Measurements from ENCODE around the gene RAX2.

The RAX2 gene

DNA sequence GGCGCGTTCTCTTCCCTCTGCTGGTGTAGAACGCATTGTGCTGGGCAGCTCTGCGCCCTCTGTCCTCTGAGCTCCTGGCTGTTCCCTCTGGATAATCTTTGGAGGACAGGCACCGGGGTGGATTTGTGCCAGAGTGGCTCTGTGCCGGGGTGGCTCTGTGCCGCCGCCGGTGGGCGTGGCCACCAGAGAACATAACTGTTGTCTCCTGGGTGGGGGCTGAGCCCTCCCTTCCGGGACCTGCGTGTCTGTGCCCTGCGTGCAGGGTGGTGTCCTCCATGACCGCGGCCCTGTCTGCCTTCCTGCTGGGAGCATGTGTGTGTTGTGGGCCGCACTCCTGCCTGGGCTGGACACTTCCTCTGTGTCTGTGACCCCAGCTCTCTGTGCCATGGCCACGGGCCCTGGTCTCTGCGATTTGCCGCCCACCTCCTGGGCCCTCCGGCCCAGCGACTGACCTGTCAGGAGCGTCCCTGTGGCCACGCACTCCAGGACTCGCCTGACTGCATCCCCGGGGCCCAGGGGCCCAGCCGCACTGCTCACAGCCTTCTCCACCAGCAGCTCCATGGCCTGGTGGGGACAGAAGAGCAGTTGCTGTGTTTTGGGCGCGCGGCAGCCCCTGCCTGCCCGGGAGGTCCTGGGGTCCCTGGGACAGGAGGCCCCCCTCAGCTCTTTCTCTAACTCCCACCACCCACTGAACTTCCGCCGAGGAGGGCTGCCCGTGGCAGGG, 36.6 kb upstream of the RAX2 start:
- ChIA-PET POLR2A (ENCODE audit: low non-redundant PET) (no interaction called here), CTCF (no interaction called here)
- TF ChIP-seq, protein P1, sequence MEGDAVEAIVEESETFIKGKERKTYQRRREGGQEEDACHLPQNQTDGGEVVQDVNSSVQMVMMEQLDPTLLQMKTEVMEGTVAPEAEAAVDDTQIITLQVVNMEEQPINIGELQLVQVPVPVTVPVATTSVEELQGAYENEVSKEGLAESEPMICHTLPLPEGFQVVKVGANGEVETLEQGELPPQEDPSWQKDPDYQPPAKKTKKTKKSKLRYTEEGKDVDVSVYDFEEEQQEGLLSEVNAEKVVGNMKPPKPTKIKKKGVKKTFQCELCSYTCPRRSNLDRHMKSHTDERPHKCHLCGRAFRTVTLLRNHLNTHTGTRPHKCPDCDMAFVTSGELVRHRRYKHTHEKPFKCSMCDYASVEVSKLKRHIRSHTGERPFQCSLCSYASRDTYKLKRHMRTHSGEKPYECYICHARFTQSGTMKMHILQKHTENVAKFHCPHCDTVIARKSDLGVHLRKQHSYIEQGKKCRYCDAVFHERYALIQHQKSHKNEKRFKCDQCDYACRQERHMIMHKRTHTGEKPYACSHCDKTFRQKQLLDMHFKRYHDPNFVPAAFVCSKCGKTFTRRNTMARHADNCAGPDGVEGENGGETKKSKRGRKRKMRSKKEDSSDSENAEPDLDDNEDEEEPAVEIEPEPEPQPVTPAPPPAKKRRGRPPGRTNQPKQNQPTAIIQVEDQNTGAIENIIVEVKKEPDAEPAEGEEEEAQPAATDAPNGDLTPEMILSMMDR (conservative IDR thresholded peaks at IDR 0.05; ENCODE audit: low read depth): no peak
- no peak for DNase-seq (ENCODE audit: low spot score)
- H3K27ac ChIP-seq: no peak overlapping the region

DNA sequence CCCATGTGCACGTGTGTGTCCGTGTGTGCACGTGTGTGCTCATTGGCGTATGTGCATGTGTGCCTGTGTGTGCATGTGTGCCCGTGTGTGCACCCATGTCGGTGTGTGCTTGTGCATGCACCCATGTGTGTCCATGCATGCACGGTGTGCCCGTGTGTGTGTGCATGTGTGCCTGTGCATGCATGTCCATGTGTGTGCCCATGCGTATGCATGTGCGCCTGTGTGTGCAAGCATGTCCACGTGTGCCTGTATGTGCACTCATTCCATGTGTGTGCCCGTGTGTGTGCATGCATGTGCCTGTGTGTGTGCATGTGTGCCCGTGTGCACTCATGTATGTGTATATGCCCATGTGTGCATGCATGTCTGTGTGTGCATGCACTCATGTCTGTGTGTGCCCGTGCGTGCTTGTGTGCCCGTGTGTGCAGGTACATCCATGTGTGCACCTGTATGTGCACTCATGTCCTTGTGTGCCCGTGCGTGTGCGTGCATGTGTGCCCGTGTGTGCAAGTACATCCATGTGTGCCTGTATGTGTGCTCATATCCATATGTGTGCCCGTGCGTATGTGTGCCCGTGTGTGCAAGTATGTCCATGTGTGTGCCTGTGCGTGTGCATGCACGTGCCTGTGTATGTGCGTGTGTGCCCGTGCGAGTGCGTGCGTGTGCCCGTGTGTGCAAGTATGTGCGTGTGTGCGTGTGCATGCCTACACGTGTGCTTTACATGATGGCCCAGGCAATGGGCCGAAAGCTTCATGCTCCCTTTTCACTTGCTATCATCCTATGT, 35.7 kb upstream of the RAX2 start:
- TF ChIP-seq, protein P1 (conservative IDR thresholded peaks at IDR 0.05; ENCODE audit: low read depth): no peak
- ChIA-PET CTCF (no interaction called here), POLR2A (ENCODE audit: low non-redundant PET) (no interaction called here)
- DNase-seq (ENCODE audit: low spot score): no peak
- no peak overlapping the region for H3K27ac ChIP-seq

DNA sequence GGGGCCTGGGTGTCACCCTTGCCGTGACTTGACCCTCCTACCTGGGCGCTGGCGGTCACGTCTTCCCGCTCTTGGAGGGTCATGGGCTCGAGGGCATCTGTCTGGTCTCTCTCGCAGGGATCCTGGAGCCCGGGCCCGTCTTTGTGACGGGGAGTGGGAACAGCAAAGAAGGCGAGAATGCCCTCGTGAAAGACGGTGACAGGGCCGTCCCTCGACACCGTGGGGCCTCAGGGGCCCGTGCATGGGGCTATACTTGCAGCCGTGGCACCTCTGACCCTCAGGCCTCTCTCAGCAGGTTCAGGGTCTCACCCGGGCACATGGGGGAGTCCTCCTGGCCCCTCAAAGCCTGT, 35.1 kb upstream of the RAX2 start:
- H3K27ac ChIP-seq: no peak overlapping the region
- TF ChIP-seq, protein P1 (conservative IDR thresholded peaks at IDR 0.05; ENCODE audit: low read depth): no peak
- CTCF ChIA-PET: no interaction called here
- POLR2A ChIA-PET (ENCODE audit: low non-redundant PET): no interaction called here
- DNase-seq (ENCODE audit: low spot score): no peak

DNA sequence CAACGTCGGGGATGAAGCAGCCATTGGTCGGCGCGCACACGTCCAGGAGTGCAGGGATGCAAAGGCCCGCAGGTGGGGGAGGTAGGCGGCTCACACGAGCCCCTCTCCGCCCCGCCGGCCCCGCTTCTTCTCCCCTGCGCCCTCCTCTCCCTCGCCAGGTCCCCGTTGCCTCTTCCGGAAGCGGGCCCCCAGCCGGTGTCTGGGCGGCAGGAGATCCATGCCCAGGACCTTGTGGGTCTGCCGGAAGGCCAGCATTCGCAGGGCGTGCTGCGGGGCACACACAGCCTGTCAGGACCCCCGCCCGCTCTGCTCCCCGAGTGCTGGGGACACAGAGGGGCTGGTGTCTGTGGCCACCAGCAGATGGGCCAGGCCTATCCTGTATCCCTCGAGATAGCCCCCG, 33.8 kb upstream of the RAX2 start:
- POLR2A ChIA-PET (ENCODE audit: low non-redundant PET): no interaction called here
- DNase-seq (ENCODE audit: low spot score): no peak
- H3K27ac ChIP-seq: no peak overlapping the region
- CTCF ChIA-PET: interaction anchor here (0.7 kb wide), 1 partner anchor 395 kb away, joined by 4 read pairs; no protein-coding TSS in a partner anchor
- TF ChIP-seq, protein P1 (conservative IDR thresholded peaks at IDR 0.05; ENCODE audit: low read depth): no peak

DNA sequence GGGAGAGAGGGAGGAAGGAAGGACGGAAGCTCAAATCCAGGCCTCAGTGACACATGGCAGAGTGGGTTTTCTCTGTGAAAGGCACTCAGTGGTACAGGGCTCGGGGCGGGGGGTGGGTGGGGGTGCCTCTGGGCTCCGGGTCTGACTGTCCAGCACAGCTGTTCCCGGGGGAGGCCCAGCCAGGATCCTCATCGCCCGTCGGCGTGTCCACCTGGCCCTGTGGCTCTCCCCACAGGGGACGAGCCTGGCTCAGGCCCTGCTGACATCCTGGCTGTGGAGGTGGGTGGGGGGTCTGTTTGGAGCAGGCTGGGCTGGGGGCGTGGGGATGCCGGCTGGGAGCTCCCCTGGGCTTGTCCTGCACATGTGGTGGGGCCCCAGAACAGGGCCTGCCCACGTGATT, 32.4 kb upstream of the RAX2 start:
- TF ChIP-seq, protein P1 (conservative IDR thresholded peaks at IDR 0.05; ENCODE audit: low read depth): no peak
- POLR2A ChIA-PET (ENCODE audit: low non-redundant PET): no interaction called here
- no peak for DNase-seq (ENCODE audit: low spot score)
- CTCF ChIA-PET: no interaction called here
- H3K27ac ChIP-seq: no peak overlapping the region

GRCh38 chr19:3803986-3804385, 32.0 kb upstream of the RAX2 start:
- ChIA-PET POLR2A (ENCODE audit: low non-redundant PET) (no interaction called here), CTCF (no interaction called here)
- TF ChIP-seq, protein P1 (conservative IDR thresholded peaks at IDR 0.05; ENCODE audit: low read depth): no peak
- DNase-seq (ENCODE audit: low spot score): no peak
- H3K27ac ChIP-seq: no peak overlapping the region
